ENCODE measurements around the gene KLHL26.

DNA sequence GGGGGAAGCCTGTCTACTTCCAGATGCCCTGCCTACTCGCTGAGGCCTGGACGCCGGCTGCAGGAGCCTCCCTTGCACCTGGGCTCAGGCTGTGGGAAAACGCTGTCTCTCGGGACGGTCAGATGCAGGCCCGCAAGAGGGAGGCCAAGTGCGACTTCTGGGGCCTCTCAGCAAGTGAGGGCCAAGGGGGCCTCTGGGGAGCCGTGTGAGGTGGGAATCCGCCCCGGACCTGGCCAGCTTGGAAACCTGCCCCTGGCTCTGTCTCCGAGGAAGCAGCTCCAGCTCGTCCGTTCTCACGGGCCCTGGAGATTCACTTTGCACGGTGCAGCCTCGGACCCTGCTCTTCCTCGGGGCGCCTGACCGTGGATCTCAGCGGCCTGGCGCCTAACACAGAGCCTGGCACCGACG lies 35.2 kb downstream of the KLHL26 start:
- TF ChIP-seq GLI4 (tag by site-specific recombination; IDR thresholded peaks at IDR 0.05), result no peak
- TF ChIP-seq CTCF (tag by site-specific recombination; IDR thresholded peaks at IDR 0.05), result no peak
- no peak for TF ChIP-seq YY1 (tag by site-specific recombination; IDR thresholded peaks at IDR 0.05)
- TF ChIP-seq ZBTB1 (tag by site-specific recombination; IDR thresholded peaks at IDR 0.05), result no peak
- TF ChIP-seq SP2 (tag by site-specific recombination; IDR thresholded peaks at IDR 0.05), result no peak
- TF ChIP-seq ZNF404 (tag by site-specific recombination; IDR thresholded peaks at IDR 0.05), result no peak
- TF ChIP-seq, protein P1, sequence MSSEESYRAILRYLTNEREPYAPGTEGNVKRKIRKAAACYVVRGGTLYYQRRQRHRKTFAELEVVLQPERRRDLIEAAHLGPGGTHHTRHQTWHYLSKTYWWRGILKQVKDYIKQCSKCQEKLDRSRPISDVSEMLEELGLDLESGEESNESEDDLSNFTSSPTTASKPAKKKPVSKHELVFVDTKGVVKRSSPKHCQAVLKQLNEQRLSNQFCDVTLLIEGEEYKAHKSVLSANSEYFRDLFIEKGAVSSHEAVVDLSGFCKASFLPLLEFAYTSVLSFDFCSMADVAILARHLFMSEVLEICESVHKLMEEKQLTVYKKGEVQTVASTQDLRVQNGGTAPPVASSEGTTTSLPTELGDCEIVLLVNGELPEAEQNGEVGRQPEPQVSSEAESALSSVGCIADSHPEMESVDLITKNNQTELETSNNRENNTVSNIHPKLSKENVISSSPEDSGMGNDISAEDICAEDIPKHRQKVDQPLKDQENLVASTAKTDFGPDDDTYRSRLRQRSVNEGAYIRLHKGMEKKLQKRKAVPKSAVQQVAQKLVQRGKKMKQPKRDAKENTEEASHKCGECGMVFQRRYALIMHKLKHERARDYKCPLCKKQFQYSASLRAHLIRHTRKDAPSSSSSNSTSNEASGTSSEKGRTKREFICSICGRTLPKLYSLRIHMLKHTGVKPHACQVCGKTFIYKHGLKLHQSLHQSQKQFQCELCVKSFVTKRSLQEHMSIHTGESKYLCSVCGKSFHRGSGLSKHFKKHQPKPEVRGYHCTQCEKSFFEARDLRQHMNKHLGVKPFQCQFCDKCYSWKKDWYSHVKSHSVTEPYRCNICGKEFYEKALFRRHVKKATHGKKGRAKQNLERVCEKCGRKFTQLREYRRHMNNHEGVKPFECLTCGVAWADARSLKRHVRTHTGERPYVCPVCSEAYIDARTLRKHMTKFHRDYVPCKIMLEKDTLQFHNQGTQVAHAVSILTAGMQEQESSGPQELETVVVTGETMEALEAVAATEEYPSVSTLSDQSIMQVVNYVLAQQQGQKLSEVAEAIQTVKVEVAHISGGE (tag by site-specific recombination; conservative IDR thresholded peaks at IDR 0.05; ENCODE audit: low read depth), result no peak
- no peak for TF ChIP-seq ZBTB49 (tag by site-specific recombination; IDR thresholded peaks at IDR 0.05; ENCODE audit: low read depth)
- TF ChIP-seq, protein P2, sequence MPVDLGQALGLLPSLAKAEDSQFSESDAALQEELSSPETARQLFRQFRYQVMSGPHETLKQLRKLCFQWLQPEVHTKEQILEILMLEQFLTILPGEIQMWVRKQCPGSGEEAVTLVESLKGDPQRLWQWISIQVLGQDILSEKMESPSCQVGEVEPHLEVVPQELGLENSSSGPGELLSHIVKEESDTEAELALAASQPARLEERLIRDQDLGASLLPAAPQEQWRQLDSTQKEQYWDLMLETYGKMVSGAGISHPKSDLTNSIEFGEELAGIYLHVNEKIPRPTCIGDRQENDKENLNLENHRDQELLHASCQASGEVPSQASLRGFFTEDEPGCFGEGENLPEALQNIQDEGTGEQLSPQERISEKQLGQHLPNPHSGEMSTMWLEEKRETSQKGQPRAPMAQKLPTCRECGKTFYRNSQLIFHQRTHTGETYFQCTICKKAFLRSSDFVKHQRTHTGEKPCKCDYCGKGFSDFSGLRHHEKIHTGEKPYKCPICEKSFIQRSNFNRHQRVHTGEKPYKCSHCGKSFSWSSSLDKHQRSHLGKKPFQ (tag by site-specific recombination; IDR thresholded peaks at IDR 0.05), result no peak
- no peak for TF ChIP-seq MEIS1 (CRISPR knock-in tag; IDR thresholded peaks at IDR 0.05; ENCODE audit: borderline replicate concordance)
- no peak for TF ChIP-seq ZNF132 (tag by site-specific recombination; IDR thresholded peaks at IDR 0.05; ENCODE audit: borderline replicate concordance)
- TF ChIP-seq ZNF701 (tag by site-specific recombination; IDR thresholded peaks at IDR 0.05), result no peak
- no peak for TF ChIP-seq ZBTB21 (tag by site-specific recombination; IDR thresholded peaks at IDR 0.05)

All from HEK293 (cell line).